GM19328 (cell line): ENCODE measurements around the gene VSIG1.

Source experiments
- ATAC-seq: cut with Tn5 transposase; IDR thresholded peaks from one replicate; pipeline ENCODE4 v1.9.1; 2021; ENCODE audit warnings: mild to moderate bottlenecking, moderate library complexity; ENCODE audit not compliant: unreplicated experiment

The VSIG1 gene

GRCh38 chrX:108044554-108045256, at the start of gene VSIG1:
Gene VSIG1 (plus strand): TSS chrX:108045065. CDS start chrX:108045131, 66 bp downstream.
- no peak for ATAC-seq

- no peak for ATAC-seq
These were observed 48.7 kb upstream of the VSIG1 start for GRCh38 chrX:107996124-107996523.

DNA sequence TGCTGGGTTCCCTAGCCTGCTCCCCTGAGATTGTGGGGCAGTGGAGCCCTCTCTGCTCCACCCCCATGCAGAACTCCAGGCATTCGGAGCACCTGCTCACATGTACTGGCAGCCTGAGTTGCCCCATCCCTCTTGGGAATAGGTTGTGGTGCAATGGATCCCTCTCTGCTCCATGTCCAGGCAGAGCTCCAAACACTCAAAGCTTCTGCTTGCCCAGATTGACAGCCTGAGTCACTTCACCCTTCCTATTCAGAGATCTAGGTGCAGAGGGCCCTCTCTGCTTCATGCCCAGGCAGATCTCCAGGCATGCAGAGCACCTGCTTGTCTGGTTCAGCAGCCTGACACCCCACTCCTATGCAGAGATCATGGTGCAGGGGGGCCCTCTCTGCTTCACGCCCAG, 44.1 kb upstream of the VSIG1 start:
- ATAC-seq: peak; percentile 17

GRCh38 chrX:108001218-108001814, 43.5 kb upstream of the VSIG1 start:
- peak; percentile 72 for ATAC-seq

GRCh38 chrX:108018656-108019381, 26.0 kb upstream of the VSIG1 start:
- ATAC-seq: no peak

DNA sequence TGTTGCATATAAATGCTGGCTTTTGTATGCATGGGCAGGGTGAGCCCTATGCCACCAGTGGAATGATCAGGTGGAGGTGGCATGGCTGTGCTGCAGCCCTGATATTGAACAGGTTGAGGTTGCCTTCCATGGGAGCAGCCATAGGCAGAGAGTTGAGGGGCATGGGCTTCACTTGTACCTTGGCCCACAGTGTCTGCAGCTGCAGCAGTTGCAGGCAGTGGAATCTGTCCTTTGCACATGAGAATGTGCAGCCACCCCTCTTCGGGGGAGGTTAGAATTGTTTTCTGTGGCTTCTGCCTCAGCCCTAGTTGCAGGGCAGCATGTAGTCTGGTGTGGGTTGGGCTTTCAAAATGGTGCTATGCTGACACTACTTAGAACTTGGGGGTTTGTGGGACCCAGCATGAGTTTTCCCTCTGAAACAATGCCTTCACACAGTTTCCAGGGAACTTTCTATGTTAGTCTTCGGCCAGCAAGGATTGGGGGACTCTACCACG, 25.4 kb upstream of the VSIG1 start:
- no peak for ATAC-seq

DNA sequence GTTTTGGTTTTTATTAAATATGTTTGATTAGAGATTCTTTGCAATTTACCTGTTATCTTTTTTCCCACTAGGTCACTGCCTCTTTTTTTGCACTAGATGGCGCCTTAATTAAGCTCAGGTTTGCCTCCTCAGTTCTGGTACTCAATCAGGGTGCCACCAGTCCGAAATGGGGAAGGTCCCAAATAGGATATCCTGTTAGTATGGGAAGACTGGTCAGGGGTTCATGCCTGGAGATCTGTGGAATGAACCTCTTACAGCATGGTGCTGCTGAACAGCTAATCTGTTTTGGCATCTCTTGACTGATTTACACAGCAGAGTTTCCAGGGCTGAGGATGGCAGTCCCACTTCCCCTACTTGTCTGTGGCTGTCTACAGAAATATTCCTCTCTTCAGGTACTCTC, 24.2 kb upstream of the VSIG1 start:
- ATAC-seq: no peak

- ATAC-seq: no peak
These were observed 22.3 kb upstream of the VSIG1 start for GRCh38 chrX:108022491-108023089.

- no peak for ATAC-seq
These were observed 19.5 kb upstream of the VSIG1 start for GRCh38 chrX:108025376-108025775.

- no peak for ATAC-seq
These were observed 18.8 kb upstream of the VSIG1 start for GRCh38 chrX:108025954-108026600.

DNA sequence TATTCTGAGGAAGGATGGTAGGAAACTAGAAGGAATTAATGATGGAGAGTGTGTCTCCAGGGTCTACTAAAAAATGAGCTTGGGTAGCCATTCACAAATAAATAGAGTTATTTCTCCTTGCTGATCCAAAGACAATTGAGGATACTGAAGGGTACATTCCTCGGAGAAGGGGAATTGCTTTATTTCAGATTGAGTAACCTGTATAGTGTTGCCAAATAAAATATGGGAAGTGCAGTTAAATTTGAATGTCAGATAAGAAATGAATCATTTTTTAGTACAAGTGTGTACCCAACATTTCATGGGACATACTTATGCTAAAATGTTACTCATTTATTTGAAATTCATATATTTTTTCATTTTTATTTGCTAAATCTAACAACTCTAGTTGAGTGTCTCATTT, 16.0 kb upstream of the VSIG1 start:
- no peak for ATAC-seq

GRCh38 chrX:108029928-108030711, 14.7 kb upstream of the VSIG1 start:
- peak; percentile 58 for ATAC-seq

GRCh38 chrX:108032944-108033343, 11.9 kb upstream of the VSIG1 start:
- ATAC-seq: no peak

GRCh38 chrX:108033890-108034289, 11.0 kb upstream of the VSIG1 start:
- ATAC-seq: no peak

DNA sequence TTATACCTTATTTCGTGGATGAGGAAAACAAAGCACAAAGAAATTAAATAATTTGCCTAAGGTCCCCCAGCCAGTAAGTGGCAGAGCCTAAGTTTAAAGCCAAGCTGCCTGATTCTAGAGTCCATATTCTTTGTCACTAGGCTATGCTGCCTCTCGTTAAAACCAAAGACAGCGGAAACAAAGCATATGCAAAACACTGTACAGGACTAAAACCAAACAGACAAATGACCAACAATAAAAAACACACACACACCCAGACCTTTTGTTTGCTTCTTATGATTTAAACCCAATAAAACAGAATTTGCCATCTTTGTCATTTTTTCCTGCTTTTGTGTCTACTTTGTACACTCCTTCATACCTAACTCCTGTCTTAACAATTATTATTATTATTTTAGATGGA, 10.1 kb upstream of the VSIG1 start:
- ATAC-seq: no peak

DNA sequence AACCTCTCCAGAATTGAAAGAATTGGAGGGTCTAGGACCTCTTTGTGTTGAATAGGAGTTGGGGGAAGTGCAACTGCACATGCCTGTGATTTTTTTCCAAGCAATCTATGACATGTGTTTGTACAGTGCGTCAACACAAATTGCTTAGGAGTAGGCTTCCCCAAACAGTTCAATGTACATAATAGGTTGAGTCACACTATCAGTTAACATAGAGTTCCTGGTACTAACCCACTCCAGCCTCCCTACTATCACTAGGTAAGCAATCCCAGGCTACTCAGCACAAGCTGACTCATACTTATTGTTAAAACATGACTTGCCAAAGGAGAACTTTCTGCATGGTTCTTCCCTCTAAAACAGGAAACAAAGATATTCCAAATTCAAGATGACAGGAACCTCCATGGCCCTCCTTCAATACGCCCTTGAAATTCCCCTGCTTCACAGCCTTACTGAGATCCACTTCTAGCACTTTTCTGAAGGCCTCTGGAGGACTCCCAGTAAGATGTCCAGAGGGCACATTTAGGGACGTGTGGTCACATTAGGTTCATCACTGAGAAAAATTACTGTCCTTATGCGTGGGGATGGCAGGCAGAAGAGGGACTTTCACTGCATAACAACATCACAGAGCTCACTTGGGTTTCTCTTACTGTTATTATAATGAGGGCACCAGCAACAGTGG, 8.4 kb upstream of the VSIG1 start:
- ATAC-seq: no peak

DNA sequence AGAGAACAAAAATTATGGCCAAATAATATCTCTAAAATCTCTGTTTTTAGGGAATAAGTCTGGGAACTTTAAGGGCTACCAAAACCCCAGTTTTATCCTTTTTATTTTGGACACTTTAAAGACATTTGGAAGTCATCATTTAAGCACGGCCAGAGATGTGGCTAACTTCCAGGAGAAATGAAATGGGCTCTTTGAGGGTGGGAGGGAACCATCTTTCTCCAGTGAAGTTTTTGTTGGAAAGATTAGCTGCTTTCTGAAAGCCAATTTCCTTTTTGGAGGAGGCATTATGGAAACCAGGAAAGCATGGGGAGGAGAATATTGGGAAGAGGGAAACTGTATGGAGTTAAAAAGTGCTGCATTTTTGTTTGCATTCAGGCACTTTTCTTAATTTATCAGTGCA, 4.8 kb downstream of the VSIG1 start:
- no peak for ATAC-seq

DNA sequence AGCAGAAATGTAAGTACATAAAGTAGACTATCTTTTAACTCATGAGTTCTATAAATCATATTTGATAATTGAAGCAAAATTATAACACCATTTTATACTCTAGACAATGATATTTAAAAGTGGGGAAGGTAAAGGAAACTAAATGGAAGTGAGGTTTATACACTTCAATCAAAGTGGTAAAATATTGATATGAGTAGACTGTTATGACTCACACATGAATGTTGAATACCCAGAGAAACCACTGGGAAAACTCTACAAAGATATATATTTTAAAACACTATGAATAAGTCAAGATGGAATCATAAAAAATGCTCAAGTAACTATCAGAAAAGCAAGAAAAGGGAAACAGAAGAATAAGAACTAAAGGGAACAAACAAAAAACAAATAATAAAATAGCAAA, 8.4 kb downstream of the VSIG1 start:
- no peak for ATAC-seq

DNA sequence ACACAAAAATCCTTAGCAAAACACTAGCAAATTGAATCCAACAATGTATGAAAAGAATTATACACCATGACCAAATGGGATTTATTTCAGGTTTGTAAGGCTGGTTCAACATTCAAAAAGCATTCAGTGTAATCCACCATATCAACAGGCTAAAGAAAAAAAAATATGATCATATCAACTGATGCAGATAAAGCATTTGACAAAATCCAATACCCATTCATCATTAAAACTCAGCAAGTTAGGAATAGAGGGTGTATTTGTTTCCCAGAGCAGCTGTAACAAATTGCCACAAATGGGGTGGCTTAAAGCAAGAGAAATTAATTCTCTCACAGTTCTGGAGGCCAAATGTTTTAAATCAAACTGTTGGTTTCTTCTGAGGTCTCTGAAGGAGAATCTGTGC, 10.7 kb downstream of the VSIG1 start:
- no peak for ATAC-seq

DNA sequence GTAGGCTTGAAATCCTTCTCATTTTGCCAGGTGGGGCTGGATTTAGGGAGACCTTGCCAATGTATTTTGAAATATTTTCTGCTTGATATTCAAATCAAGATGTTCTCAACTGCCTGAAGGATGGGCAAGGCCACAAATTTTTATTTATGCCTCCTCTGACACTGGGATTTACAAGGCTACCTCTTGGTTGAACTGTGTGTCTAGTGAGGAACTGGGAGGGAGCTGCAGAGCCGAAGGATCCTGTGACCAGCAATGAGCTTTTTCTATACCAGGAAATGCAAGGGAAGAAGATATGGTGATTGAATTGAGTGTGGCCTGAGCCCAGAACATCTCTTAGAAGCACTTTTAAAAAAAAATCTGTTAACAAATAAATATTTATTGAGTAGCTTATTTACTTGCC, 14.9 kb downstream of the VSIG1 start:
- ATAC-seq: no peak
